Gastroesophageal sphincter (tissue), 3 donors: ENCODE data around the gene ARFIP1.

ENCODE experiments used
- CTCF ChIP-seq, 4 experiments: fragments of 200-600 bp in 2 of 4; fragments of 450-650 bp in 2 of 4; sonication (generic) in 1 of 4; IDR thresholded peaks; one replicate each; pipeline ENCODE4 v1.5.1; 2017 to 2019; ENCODE audit warnings: antibody characterized with exemption in 4 of 4, mild to moderate bottlenecking in 2 of 4, moderate library complexity in 2 of 4
- EP300 ChIP-seq: sonication (generic); formaldehyde crosslinking; IDR thresholded peaks from one replicate; pipeline ENCODE4 v1.6.1; 2017; ENCODE audit warnings: antibody characterized with exemption, mild to moderate bottlenecking

GRCh38 chr4:152773953-152774352 lies 5.8 kb upstream of the ARFIP1 start:
- TF ChIP-seq CTCF (IDR thresholded peaks at IDR 0.05) = no peak
- TF ChIP-seq EP300 = no peak
